Type B pancreatic cell (in vitro differentiated cells): ENCODE results near the gene NDST4. TPM values are rescaled to one million over a fixed set of nuclear protein-coding genes. Genes with fewer than 3 reads are reported as not detected.

Experiments used
- DNase-seq: peaks from one replicate; pipeline ENCODE4 v3.0.0; 2021; ENCODE audit warnings: mixed read lengths; ENCODE audit not compliant: unreplicated experiment; ENCODE audit errors: extremely low spot score
- H3K27ac Mint-ChIP-seq: 2 replicates; pipeline ENCODE4 v1.8.0; 2021; ENCODE audit warnings: mild to moderate bottlenecking, mixed read lengths
- H3K27me3 Mint-ChIP-seq: 2 replicates; pipeline ENCODE4 v1.8.0; 2021; ENCODE audit warnings: mixed read lengths
- H3K36me3 Mint-ChIP-seq: 2 replicates; pipeline ENCODE4 v1.8.0; 2021; ENCODE audit warnings: mixed read lengths
- H3K4me1 Mint-ChIP-seq: one replicate; pipeline ENCODE4 v1.8.0; 2021; ENCODE audit warnings: mixed read lengths; ENCODE audit not compliant: unreplicated experiment
- H3K4me3 Mint-ChIP-seq: 2 replicates; pipeline ENCODE4 v1.8.0; 2021; ENCODE audit warnings: mild to moderate bottlenecking, mixed read lengths
- H3K9me3 Mint-ChIP-seq: 2 replicates; pipeline ENCODE4 v1.8.0; 2021; ENCODE audit warnings: mixed read lengths
- CTCF ChIP-seq: fragments of 200-600 bp; sonication (generic); conservative IDR thresholded peaks from 2 replicates; pipeline ENCODE4 v1.5.0; 2021; ENCODE audit warnings: antibody characterized with exemption, mild to moderate bottlenecking
- total RNA-seq: library from RNA; stranded (reverse); gene quantifications from 2 replicates; pipeline ENCODE4 v1.2.1, GENCODE V29; 2021; ENCODE audit warnings: low replicate concordance

NDST4 gene
- total RNA-seq, 1 donor from 2014 or later: 9.9 TPM

GRCh38 chr4:114807357-114807756 lies 306.1 kb downstream of the NDST4 start:
- Mint-ChIP-seq H3K4me1 (peaks cover 5% of the 10 kb centered on the region), H3K4me3 (no peak overlapping the region), H3K36me3 (no peaks in the 10 kb centered on the region), H3K27me3 (no peaks in the 10 kb centered on the region), H3K9me3 (no peaks in the 10 kb centered on the region), H3K27ac (no peak overlapping the region)
- no peak for TF ChIP-seq CTCF
- no peak for DNase-seq

GRCh38 chr4:114791976-114792375 lies 321.4 kb downstream of the NDST4 start:
- no peaks in the 10 kb centered on the region for H3K27me3 Mint-ChIP-seq
- TF ChIP-seq CTCF: no peak
- no peak overlapping the region for H3K4me3 Mint-ChIP-seq
- no peaks in the 10 kb centered on the region for H3K9me3 Mint-ChIP-seq
- DNase-seq: no peak
- H3K4me1 Mint-ChIP-seq: peaks cover 4% of the 10 kb centered on the region
- no peaks in the 10 kb centered on the region for H3K36me3 Mint-ChIP-seq
- H3K27ac Mint-ChIP-seq: no peak overlapping the region

GRCh38 chr4:114785570-114785969 lies 327.9 kb downstream of the NDST4 start:
- no peak for TF ChIP-seq CTCF
- DNase-seq: no peak
- H3K36me3 Mint-ChIP-seq: no peaks in the 10 kb centered on the region
- no peak overlapping the region for H3K27ac Mint-ChIP-seq
- H3K9me3 Mint-ChIP-seq: no peaks in the 10 kb centered on the region
- peaks cover 13% of the 10 kb centered on the region for H3K4me1 Mint-ChIP-seq
- no peak overlapping the region for H3K4me3 Mint-ChIP-seq
- no peaks in the 10 kb centered on the region for H3K27me3 Mint-ChIP-seq

- H3K4me3 Mint-ChIP-seq: no peak overlapping the region
- H3K27ac Mint-ChIP-seq: no peak overlapping the region
- H3K9me3 Mint-ChIP-seq: no peaks in the 10 kb centered on the region
- H3K36me3 Mint-ChIP-seq: no peaks in the 10 kb centered on the region
- peaks cover 13% of the 10 kb centered on the region for H3K4me1 Mint-ChIP-seq
- DNase-seq: no peak
- no peak for TF ChIP-seq CTCF
- H3K27me3 Mint-ChIP-seq: no peaks in the 10 kb centered on the region
These were observed 330.2 kb downstream of the NDST4 start for GRCh38 chr4:114783215-114783595.

GRCh38 chr4:114782415-114783214 lies 330.8 kb downstream of the NDST4 start:
- no peak overlapping the region for H3K4me3 Mint-ChIP-seq
- H3K9me3 Mint-ChIP-seq: no peaks in the 10 kb centered on the region
- H3K27ac Mint-ChIP-seq: no peak overlapping the region
- peaks cover 13% of the 10 kb centered on the region for H3K4me1 Mint-ChIP-seq
- TF ChIP-seq CTCF: no peak
- H3K36me3 Mint-ChIP-seq: no peaks in the 10 kb centered on the region
- H3K27me3 Mint-ChIP-seq: no peaks in the 10 kb centered on the region
- DNase-seq: no peak
